BLaER1 (cell line): ENCODE data around the gene SLC35F3.
"Not testable (repeated sequence)": the region's sequence is repeated elsewhere in the genome, so short reads cannot be mapped to it uniquely, and the experiment has no call there.

Source experiments
- H3K27ac ChIP-seq: shearing (Covaris generic); formaldehyde crosslinking; 2 replicates; pipeline ENCODE4 v1.8.1; 2022
- H3K27me3 ChIP-seq: shearing (Covaris generic); formaldehyde crosslinking; 2 replicates; pipeline ENCODE4 v1.8.1; 2022
- H3K36me3 ChIP-seq: shearing (Covaris generic); formaldehyde crosslinking; 2 replicates; pipeline ENCODE4 v1.8.1; 2022
- H3K4me1 ChIP-seq: shearing (Covaris generic); formaldehyde crosslinking; 2 replicates; pipeline ENCODE4 v1.8.1; 2022
- H3K4me2 ChIP-seq: shearing (Covaris generic); formaldehyde crosslinking; 2 replicates; pipeline ENCODE4 v1.8.1; 2022
- H3K4me3 ChIP-seq: shearing (Covaris generic); formaldehyde crosslinking; 2 replicates; pipeline ENCODE4 v1.8.1; 2022
- H3K9ac ChIP-seq: shearing (Covaris generic); formaldehyde crosslinking; 2 replicates; pipeline ENCODE4 v1.8.1; 2022
- H3K9me3 ChIP-seq: shearing (Covaris generic); formaldehyde crosslinking; 2 replicates; pipeline ENCODE4 v1.8.1; 2022
- H4K20me1 ChIP-seq: shearing (Covaris generic); formaldehyde crosslinking; 2 replicates; pipeline ENCODE4 v1.8.1; 2022
- Cebpa-rat ChIP-seq: shearing (Covaris generic); IDR thresholded peaks from 2 replicates; pipeline ENCODE4 v1.8.1; 2022

The SLC35F3 gene

GRCh38 chr1:234235434-234235881, 331.0 kb downstream of the SLC35F3 start:
- Histone ChIP-seq H3K36me3 (no peaks in the 10 kb centered on the region), H3K4me3 (no peak overlapping the region), H3K27me3 (no peaks in the 10 kb centered on the region), H3K9me3 (no peaks in the 10 kb centered on the region), H3K9ac (no peak overlapping the region), H3K4me1 (peaks cover 19% of the 10 kb centered on the region), H3K4me2 (no peak overlapping the region), H3K27ac (no peak overlapping the region), H4K20me1 (no peaks in the 10 kb centered on the region)
- no peak for TF ChIP-seq Cebpa-rat

GRCh38 chr1:234237393-234237792, 332.9 kb downstream of the SLC35F3 start:
- no peak for TF ChIP-seq Cebpa-rat
- no peak overlapping the region for H3K9ac ChIP-seq
- H3K36me3 ChIP-seq: no peaks in the 10 kb centered on the region
- H3K4me3 ChIP-seq: no peak overlapping the region
- no peak overlapping the region for H3K27ac ChIP-seq
- 0 out of 2 replicates have a peak, but pooled peaks cover 6% of the 10 kb centered on the region for H3K4me1 ChIP-seq
- H3K9me3 ChIP-seq: 0 out of 2 replicates have a peak, but pooled peaks cover 4% of the 10 kb centered on the region
- no peak overlapping the region for H3K4me2 ChIP-seq
- no peaks in the 10 kb centered on the region for H4K20me1 ChIP-seq
- H3K27me3 ChIP-seq: no peaks in the 10 kb centered on the region

GRCh38 chr1:234238060-234238459, 333.6 kb downstream of the SLC35F3 start:
- no peak overlapping the region for H3K27ac ChIP-seq
- no peak for TF ChIP-seq Cebpa-rat
- no peaks in the 10 kb centered on the region for H3K36me3 ChIP-seq
- no peak overlapping the region for H3K4me2 ChIP-seq
- H4K20me1 ChIP-seq: no peaks in the 10 kb centered on the region
- no peak overlapping the region for H3K4me3 ChIP-seq
- H3K9me3 ChIP-seq: 0 out of 2 replicates have a peak, but pooled peaks cover 4% of the 10 kb centered on the region
- H3K4me1 ChIP-seq: 0 out of 2 replicates have a peak, but pooled peaks cover 6% of the 10 kb centered on the region
- no peaks in the 10 kb centered on the region for H3K27me3 ChIP-seq
- H3K9ac ChIP-seq: no peak overlapping the region

- Histone ChIP-seq H3K4me1 (peaks cover 18% of the 10 kb centered on the region; the same call in 1 of the 2 replicates), H3K4me3 (no peak overlapping the region), H3K4me2 (no peak overlapping the region), H3K36me3 (no peaks in the 10 kb centered on the region), H3K27me3 (no peaks in the 10 kb centered on the region), H3K27ac (no peak overlapping the region), H4K20me1 (no peaks in the 10 kb centered on the region), H3K9ac (no peak overlapping the region), H3K9me3 (0 out of 2 replicates have a peak, but pooled peaks cover 4% of the 10 kb centered on the region)
- TF ChIP-seq Cebpa-rat: no peak
Measured at GRCh38 chr1:234239515-234239914, 335.0 kb downstream of the SLC35F3 start.

- Histone ChIP-seq H3K9ac (no peak overlapping the region), H4K20me1 (no peaks in the 10 kb centered on the region), H3K4me2 (no peak overlapping the region), H3K4me1 (peaks cover 20% of the 10 kb centered on the region; the same call in 1 of the 2 replicates), H3K9me3 (0 out of 2 replicates have a peak, but pooled peaks cover 4% of the 10 kb centered on the region), H3K36me3 (no peaks in the 10 kb centered on the region), H3K27ac (no peak overlapping the region), H3K27me3 (no peaks in the 10 kb centered on the region), H3K4me3 (no peak overlapping the region)
- TF ChIP-seq Cebpa-rat: no peak
Measured at GRCh38 chr1:234239936-234240335, 335.5 kb downstream of the SLC35F3 start.

GRCh38 chr1:234240680-234241079, 336.2 kb downstream of the SLC35F3 start:
- Histone ChIP-seq H3K36me3 (no peaks in the 10 kb centered on the region), H3K9me3 (0 out of 2 replicates have a peak, but pooled peaks cover 4% of the 10 kb centered on the region), H3K4me1 (peaks cover 18% of the 10 kb centered on the region), H3K9ac (no peak overlapping the region), H3K4me3 (no peak overlapping the region), H3K4me2 (no peak overlapping the region), H3K27me3 (no peaks in the 10 kb centered on the region), H4K20me1 (no peaks in the 10 kb centered on the region), H3K27ac (no peak overlapping the region)
- TF ChIP-seq Cebpa-rat: no peak

GRCh38 chr1:234241941-234242490, 337.5 kb downstream of the SLC35F3 start:
- peaks cover 32% of the 10 kb centered on the region for H3K4me1 ChIP-seq
- no peaks in the 10 kb centered on the region for H4K20me1 ChIP-seq
- H3K27me3 ChIP-seq: no peaks in the 10 kb centered on the region
- H3K4me3 ChIP-seq: no peak overlapping the region
- H3K36me3 ChIP-seq: no peaks in the 10 kb centered on the region
- no peak overlapping the region for H3K9ac ChIP-seq
- 0 out of 2 replicates have a peak, but pooled peaks cover 4% of the 10 kb centered on the region for H3K9me3 ChIP-seq
- no peak for TF ChIP-seq Cebpa-rat
- no peak overlapping the region for H3K27ac ChIP-seq
- H3K4me2 ChIP-seq: no peak overlapping the region

GRCh38 chr1:234243521-234244260, 339.2 kb downstream of the SLC35F3 start:
- no peak overlapping the region for H3K4me3 ChIP-seq
- H3K9me3 ChIP-seq: peaks cover 19% of the 10 kb centered on the region
- TF ChIP-seq Cebpa-rat: no peak
- no peak overlapping the region for H3K9ac ChIP-seq
- no peak overlapping the region for H3K4me2 ChIP-seq
- no peaks in the 10 kb centered on the region for H3K36me3 ChIP-seq
- peaks cover 35% of the 10 kb centered on the region for H3K4me1 ChIP-seq
- H4K20me1 ChIP-seq: no peaks in the 10 kb centered on the region
- no peaks in the 10 kb centered on the region for H3K27me3 ChIP-seq
- no peak overlapping the region for H3K27ac ChIP-seq

- no peak overlapping the region for H3K4me2 ChIP-seq
Measured at GRCh38 chr1:234244482-234244881, 340.0 kb downstream of the SLC35F3 start.

GRCh38 chr1:234246638-234247116, 342.2 kb downstream of the SLC35F3 start:
- Histone ChIP-seq H3K4me1 (peaks cover 35% of the 10 kb centered on the region), H3K27ac (no peak overlapping the region), H3K36me3 (no peaks in the 10 kb centered on the region), H3K9me3 (peaks cover 28% of the 10 kb centered on the region), H3K4me3 (no peak overlapping the region), H3K27me3 (no peaks in the 10 kb centered on the region), H3K9ac (no peak overlapping the region), H4K20me1 (no peaks in the 10 kb centered on the region), H3K4me2 (peak overlapping the region; percentile 56)
- TF ChIP-seq Cebpa-rat: no peak

More at GRCh38 chr1:234244482-234244881, 340.0 kb downstream of the SLC35F3 start:
- peaks cover 27% of the 10 kb centered on the region for H3K9me3 ChIP-seq
- H3K4me3 ChIP-seq: no peak overlapping the region
- H3K4me1 ChIP-seq: peaks cover 35% of the 10 kb centered on the region
- no peaks in the 10 kb centered on the region for H3K36me3 ChIP-seq
- H3K27me3 ChIP-seq: no peaks in the 10 kb centered on the region
- no peak for TF ChIP-seq Cebpa-rat
- no peak overlapping the region for H3K9ac ChIP-seq
- H4K20me1 ChIP-seq: no peaks in the 10 kb centered on the region
- H3K27ac ChIP-seq: no peak overlapping the region

GRCh38 chr1:234247746-234248145, 343.3 kb downstream of the SLC35F3 start:
- peaks cover 24% of the 10 kb centered on the region for H3K9me3 ChIP-seq
- H3K4me2 ChIP-seq, H3K4me3 ChIP-seq, H3K9ac ChIP-seq, H3K27ac ChIP-seq, H4K20me1 ChIP-seq, H3K27me3 ChIP-seq, H3K36me3 ChIP-seq: not testable (repeated sequence)
- H3K4me1 ChIP-seq: peaks cover 35% of the 10 kb centered on the region
